RWPE2 (cell line): Measurements from ENCODE around the gene NCAPH2.
A peak's percentile ranks its signal among the peaks of the same experiment; 100 is the strongest.

Experiments
- ATAC-seq: fragments of 200-7000 bp; cut with Tn5 transposase; 3 replicates; pipeline ENCODE4 v1.9.1; 2021; ENCODE audit warnings: low read depth
- DNase-seq: peaks from one replicate; pipeline ENCODE4 v3.0.0-alpha.2; 2020; ENCODE audit warnings: low spot score
- H3K27ac ChIP-seq: fragments of 450-650 bp; 2 replicates; pipeline ENCODE4 v1.5.1; 2017; ENCODE audit warnings: mild to moderate bottlenecking; ENCODE audit not compliant: poor library complexity, severe bottlenecking
- H3K27me3 ChIP-seq: fragments of 250-450 bp; sonication (Bioruptor Pico); 2 replicates; pipeline ENCODE4 v1.5.1; 2021; ENCODE audit warnings: mild to moderate bottlenecking, moderate library complexity; ENCODE audit not compliant: insufficient read depth, poor library complexity, severe bottlenecking
- H3K36me3 ChIP-seq: fragments of 250-450 bp; sonication (Bioruptor Pico); 2 replicates; pipeline ENCODE4 v1.5.1; 2020; ENCODE audit warnings: low read depth, mild to moderate bottlenecking, moderate library complexity
- H3K4me1 ChIP-seq: fragments of 250-450 bp; sonication (Bioruptor Pico); 2 replicates; pipeline ENCODE4 v1.5.1; 2021; ENCODE audit warnings: mild to moderate bottlenecking, moderate library complexity; ENCODE audit not compliant: insufficient read depth, poor library complexity, severe bottlenecking
- H3K4me3 ChIP-seq: fragments of 250-450 bp; sonication (Bioruptor Pico); 2 replicates; pipeline ENCODE4 v1.5.1; 2021; ENCODE audit warnings: mild to moderate bottlenecking, moderate library complexity; ENCODE audit not compliant: severe bottlenecking
- H3K9me3 ChIP-seq: fragments of 250-450 bp; sonication (Bioruptor Pico); 2 replicates; pipeline ENCODE4 v1.5.1; 2021; ENCODE audit warnings: mild to moderate bottlenecking, moderate library complexity; ENCODE audit not compliant: severe bottlenecking
- CTCF ChIP-seq: fragments of 450-650 bp; IDR thresholded peaks from one replicate; pipeline ENCODE4 v1.5.1; 2017; ENCODE audit warnings: mild to moderate bottlenecking, moderate library complexity; ENCODE audit not compliant: poor library complexity, severe bottlenecking

NCAPH2 gene

GRCh38 chr22:50503475-50504145 lies 4.4 kb upstream of the NCAPH2 start:
- Histone ChIP-seq H3K27me3 (no peaks in the 10 kb centered on the region), H3K9me3 (no peaks in the 10 kb centered on the region), H3K27ac (no peak overlapping the region), H3K36me3 (peaks cover 17% of the 10 kb centered on the region), H3K4me1 (no peaks in the 10 kb centered on the region), H3K4me3 (no peak overlapping the region)
- no peak for ATAC-seq
- TF ChIP-seq CTCF = no peak
- DNase-seq = peak; percentile 61

DNA sequence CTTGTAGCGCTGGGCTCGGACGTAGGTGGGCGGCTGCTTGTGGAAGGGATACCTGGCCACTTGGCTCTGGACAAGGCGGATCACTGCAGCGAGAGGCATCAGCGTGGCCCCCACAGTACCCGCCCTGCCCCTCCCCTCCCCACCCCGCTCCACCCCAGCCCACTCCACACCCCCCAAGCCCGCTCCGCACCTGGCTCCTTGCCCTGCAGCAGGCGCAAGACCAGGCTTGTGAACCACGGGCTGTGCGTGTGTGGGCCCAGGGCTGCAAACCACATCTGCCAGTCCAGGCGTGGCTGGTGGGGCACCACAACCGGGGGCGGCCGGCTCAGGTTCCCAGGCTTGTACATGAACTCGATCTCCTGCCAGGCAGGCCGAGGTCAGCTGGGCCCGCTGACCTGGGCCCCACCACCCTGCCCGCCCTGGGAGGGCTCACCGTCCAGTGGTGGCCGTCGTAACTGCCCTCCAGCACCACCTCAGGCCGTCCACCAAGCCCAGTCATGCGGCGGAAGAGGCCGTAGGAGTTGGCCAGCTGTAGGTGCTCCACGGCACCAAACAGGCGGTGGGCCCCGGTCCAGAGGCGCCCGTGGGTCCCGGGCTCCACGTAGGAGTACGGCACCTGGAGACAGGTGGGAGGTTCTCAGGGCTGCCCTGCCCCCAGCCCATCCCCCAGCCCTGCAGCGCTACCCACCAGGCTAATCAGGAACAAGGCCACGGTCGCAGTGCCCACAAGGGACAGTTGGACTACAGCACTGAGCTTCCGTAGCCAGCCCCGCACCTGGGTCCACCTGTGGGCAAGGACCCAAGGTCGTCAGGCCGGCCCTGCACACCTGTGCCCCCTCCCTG lies 3.4 kb upstream of the NCAPH2 start:
- no peak overlapping the region for H3K4me3 ChIP-seq
- peaks cover 7% of the 10 kb centered on the region for H3K4me1 ChIP-seq
- peaks cover 22% of the 10 kb centered on the region for H3K36me3 ChIP-seq
- no peaks in the 10 kb centered on the region for H3K9me3 ChIP-seq
- no peaks in the 10 kb centered on the region for H3K27me3 ChIP-seq
- TF ChIP-seq CTCF = no peak
- ATAC-seq (no peak), DNase-seq (peak; percentile 66)
- no peak overlapping the region for H3K27ac ChIP-seq

DNA sequence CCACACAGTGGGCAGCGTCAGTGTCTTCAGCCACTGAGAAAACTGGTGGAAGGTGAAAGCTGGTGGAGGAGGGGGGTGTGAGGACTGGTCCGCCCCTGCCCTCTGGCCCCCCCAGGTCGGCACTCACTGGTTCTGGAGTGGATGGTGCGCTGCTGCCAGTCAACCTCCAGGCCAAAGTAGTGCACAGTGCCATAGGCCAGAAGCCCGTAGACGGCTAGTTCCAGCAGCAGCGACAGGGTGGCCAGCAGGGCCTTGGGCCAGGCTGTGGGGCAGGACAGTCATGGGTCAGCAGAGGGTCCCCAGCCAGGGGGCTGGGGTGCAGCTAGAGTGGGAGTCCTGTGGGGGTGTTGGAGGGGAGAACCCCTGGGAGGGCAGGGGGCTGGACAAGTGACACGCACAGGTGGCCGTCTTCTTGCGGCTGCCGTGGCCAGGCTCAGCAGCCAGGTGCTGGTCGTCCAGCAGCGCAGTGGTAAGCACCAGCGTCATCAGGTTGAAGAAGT lies 2.7 kb upstream of the NCAPH2 start:
- H3K36me3 ChIP-seq = peaks cover 27% of the 10 kb centered on the region
- no peaks in the 10 kb centered on the region for H3K9me3 ChIP-seq
- H3K4me3 ChIP-seq = no peak overlapping the region
- no peak for ATAC-seq
- no peak for TF ChIP-seq CTCF
- no peak for DNase-seq
- no peak overlapping the region for H3K27ac ChIP-seq
- no peaks in the 10 kb centered on the region for H3K27me3 ChIP-seq
- peaks cover 7% of the 10 kb centered on the region for H3K4me1 ChIP-seq

DNA sequence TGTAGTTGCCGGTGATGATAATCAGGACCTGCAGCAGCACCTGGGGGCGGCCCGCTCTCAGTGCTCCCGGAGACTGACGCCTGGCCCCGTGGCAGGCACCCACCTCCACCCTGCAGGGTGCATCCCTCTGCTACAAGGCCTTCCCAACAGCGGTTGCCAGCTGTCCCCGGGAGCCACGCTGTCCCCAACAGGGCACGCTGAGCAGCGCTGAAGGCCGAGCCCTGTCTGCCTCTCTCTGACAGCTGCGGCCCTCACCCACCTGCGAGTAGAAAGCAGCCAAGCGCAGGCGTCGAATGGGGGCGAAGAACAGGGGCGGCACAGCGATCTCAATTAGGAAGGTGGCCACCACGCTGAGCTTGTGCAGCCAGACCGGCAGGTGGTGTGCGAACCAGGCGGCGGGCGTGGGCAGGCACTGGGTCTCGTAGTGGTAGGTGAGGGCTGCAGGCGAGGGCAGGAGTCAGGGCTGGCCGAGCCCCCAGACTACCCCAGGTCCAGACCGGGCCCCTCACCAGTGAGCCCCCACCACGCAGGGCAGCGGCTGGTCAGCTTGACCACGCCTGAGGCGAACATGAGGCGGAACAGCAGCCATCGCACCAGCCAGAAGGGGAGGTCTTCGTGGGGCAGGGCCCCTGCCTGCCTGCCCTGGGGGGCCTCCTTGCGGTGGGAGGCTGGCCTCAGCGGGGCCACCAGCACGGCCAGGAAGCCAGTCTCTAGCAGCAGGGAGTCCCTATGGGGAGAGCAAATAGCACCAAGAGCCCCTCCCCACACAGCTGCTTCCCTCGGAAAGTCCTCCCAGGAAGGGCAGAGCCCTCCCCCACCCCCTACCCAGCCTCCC lies 2.0 kb upstream of the NCAPH2 start:
- ATAC-seq (no peak), DNase-seq (peak; percentile 57)
- Histone ChIP-seq H3K27ac (no peak overlapping the region), H3K4me3 (no peak overlapping the region), H3K36me3 (peaks cover 30% of the 10 kb centered on the region), H3K4me1 (peaks cover 7% of the 10 kb centered on the region), H3K9me3 (no peaks in the 10 kb centered on the region), H3K27me3 (no peaks in the 10 kb centered on the region)
- no peak for TF ChIP-seq CTCF
